ENCODE data around the gene NUDT4.

GRCh38 chr12:93438266-93439050 lies 60.7 kb downstream of the NUDT4 start:
- no peak for TF ChIP-seq CTCF (IDR thresholded peaks at IDR 0.05)
- no peak for TF ChIP-seq POLR2A (IDR thresholded peaks at IDR 0.05)

All from esophagus squamous epithelium (tissue), 4 donors.